Measurements from ENCODE around the gene RDX. TPM values are rescaled to one million over a fixed set of nuclear protein-coding genes. Genes with fewer than 3 reads are reported as not detected.

RDX gene
- total and polyA plus RNA-seq, 9 of the 15 experiments (the other 6 are each of a cell fraction or from before 2014, with no cell fraction given): 35.6 to 62.1 (median 54.3) TPM

DNA sequence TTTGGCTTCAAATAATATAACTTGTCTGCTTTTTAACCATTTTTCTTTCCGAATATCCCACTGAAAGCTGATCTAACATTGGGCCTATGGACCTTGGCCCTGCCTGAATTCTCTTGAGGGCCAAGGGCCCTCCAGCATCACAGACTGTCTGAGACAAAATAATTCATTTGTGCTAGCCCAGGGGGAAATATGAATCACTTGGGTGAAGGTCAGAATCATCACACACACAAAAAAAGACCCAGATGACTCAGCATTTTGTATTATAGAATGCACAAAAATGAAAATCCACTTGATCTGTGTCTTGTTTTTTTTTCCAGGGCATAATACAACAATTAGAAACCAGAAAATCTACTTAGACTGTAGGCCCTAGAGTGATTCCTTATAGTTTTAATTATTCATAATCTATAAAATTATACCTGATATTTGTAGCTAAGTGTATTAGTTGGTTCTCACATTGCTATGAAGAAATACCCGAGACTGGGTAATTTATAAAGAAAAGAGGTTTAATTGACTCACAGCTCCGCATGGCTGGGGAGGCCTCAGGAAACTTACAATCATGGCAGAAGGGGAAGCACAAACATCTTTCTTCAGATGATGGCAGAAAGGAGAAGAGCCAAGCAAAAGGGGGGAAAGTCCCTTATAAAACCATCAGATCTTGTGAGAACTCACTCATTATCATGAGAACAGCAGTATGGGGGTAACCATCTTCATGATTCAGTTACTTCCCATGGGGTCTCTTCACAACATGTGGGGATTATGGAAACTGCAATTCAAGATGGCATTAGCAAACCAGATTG is 15.6 kb upstream of the RDX start:
- intact Hi-C loops (cut with micrococcal nuclease): no loop called here
- in situ Hi-C loops (cut with MboI): no loop called here
- H4K20me1 ChIP-seq (replicated peaks; ENCODE audit: control insufficient read depth, insufficient read depth, low read length): no peaks in the 10 kb centered on the region
- peaks cover 0 to 8% of the 10 kb centered on the region in 2 experiments; a peak in 2 of 5 replicates for H3K4me1 ChIP-seq (replicated peaks in 1 of 2; ENCODE audit: control insufficient read depth in 2 of 2, insufficient read depth in 2 of 2, low read length in 2 of 2)
- BruUV-seq (replicated peaks): no TSS peak
- WGBS (ENCODE audit: insufficient coverage, low coverage, missing lambda C conversion rate): 81% methylated on average over 3 of the region's 3 CpGs
- no peaks in the 10 kb centered on the region for H3K79me2 ChIP-seq (ENCODE audit: control insufficient read depth, insufficient read depth, low read length)
- no peaks in the 10 kb centered on the region for H3K9me1 ChIP-seq (ENCODE audit: control insufficient read depth, insufficient read depth, low read length)
- H3K36me3 ChIP-seq (ENCODE audit: control insufficient read depth, insufficient read depth, low read length): no peaks in the 10 kb centered on the region
- ATAC-seq (peak; percentile 47; the same call in 2 of the 3 replicates), DNase-seq (ENCODE audit: extremely low read depth in 1 of 4, low spot score in 3 of 4) (peak in 3 of 4 experiments; percentile 19 to 41 (median 29)), FAIRE-seq (peak; percentile 42)
- POLR2A ChIA-PET: no interaction called here
- H3K9me3 ChIP-seq (replicated peaks; ENCODE audit: control insufficient read depth, insufficient read depth, low read depth, low read length): no peaks in the 10 kb centered on the region
- no peak overlapping the region for H3K4me3 ChIP-seq
- CTCF ChIA-PET (ENCODE audit: low intra/inter-chr PET ratio): no interaction called here
- no peak overlapping the region for H3K9ac ChIP-seq (ENCODE audit: insufficient read depth in 1 of 2, low read depth in 2 of 2, low read length in 2 of 2)
- H3K27me3 ChIP-seq (ENCODE audit: control insufficient read depth in 2 of 2, insufficient read depth in 2 of 2, low read length in 2 of 2): no peaks in the 10 kb centered on the region
- no peak overlapping the region for H3K27ac ChIP-seq (ENCODE audit: extremely low read depth, low read depth, low read length)
- H3K4me2 ChIP-seq (ENCODE audit: insufficient read depth, low read length): no peak overlapping the region
- no peak overlapping the region for H2AFZ ChIP-seq (ENCODE audit: low read depth, low read length)
- TF ChIP-seq, protein P1, sequence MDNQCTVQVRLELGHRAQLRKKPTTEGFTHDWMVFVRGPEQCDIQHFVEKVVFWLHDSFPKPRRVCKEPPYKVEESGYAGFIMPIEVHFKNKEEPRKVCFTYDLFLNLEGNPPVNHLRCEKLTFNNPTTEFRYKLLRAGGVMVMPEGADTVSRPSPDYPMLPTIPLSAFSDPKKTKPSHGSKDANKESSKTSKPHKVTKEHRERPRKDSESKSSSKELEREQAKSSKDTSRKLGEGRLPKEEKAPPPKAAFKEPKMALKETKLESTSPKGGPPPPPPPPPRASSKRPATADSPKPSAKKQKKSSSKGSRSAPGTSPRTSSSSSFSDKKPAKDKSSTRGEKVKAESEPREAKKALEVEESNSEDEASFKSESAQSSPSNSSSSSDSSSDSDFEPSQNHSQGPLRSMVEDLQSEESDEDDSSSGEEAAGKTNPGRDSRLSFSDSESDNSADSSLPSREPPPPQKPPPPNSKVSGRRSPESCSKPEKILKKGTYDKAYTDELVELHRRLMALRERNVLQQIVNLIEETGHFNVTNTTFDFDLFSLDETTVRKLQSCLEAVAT (IDR thresholded peaks at IDR 0.05): no peak
- TF ChIP-seq NR3C1 (CRISPR knock-in tag; IDR thresholded peaks at IDR 0.05) (no peak), EP300 (IDR thresholded peaks at IDR 0.05; ENCODE audit: low read length) (peak; percentile 34; the same call in 1 of the 2 replicates), IRF2 (CRISPR knock-in tag; IDR thresholded peaks at IDR 0.05) (no peak), ATF3 (IDR thresholded peaks at IDR 0.05) (peak; percentile 36), ATF3 (CRISPR knock-in tag; conservative IDR thresholded peaks at IDR 0.05) (no peak), MEIS2 (IDR thresholded peaks at IDR 0.05; ENCODE audit: partially characterized antibody) (peak; percentile 18), HNRNPH1 (optimal IDR thresholded peaks at IDR 0.05; ENCODE audit: low read depth, low read length) (no peak), CREB1 (IDR thresholded peaks at IDR 0.05) (no peak), CREB1 (CRISPR knock-in tag; IDR thresholded peaks at IDR 0.05) (no peak), MAFK (IDR thresholded peaks at IDR 0.05; ENCODE audit: low read length) (peak; percentile 93), MAFF (IDR thresholded peaks at IDR 0.05; ENCODE audit: low read length) (peak; percentile 95), C11orf30 (IDR thresholded peaks at IDR 0.05; ENCODE audit: low read depth) (peak; percentile 91), FOSL1 (tag; conservative IDR thresholded peaks at IDR 0.05) (peak; percentile 68)
- TF ChIP-seq, protein P2, sequence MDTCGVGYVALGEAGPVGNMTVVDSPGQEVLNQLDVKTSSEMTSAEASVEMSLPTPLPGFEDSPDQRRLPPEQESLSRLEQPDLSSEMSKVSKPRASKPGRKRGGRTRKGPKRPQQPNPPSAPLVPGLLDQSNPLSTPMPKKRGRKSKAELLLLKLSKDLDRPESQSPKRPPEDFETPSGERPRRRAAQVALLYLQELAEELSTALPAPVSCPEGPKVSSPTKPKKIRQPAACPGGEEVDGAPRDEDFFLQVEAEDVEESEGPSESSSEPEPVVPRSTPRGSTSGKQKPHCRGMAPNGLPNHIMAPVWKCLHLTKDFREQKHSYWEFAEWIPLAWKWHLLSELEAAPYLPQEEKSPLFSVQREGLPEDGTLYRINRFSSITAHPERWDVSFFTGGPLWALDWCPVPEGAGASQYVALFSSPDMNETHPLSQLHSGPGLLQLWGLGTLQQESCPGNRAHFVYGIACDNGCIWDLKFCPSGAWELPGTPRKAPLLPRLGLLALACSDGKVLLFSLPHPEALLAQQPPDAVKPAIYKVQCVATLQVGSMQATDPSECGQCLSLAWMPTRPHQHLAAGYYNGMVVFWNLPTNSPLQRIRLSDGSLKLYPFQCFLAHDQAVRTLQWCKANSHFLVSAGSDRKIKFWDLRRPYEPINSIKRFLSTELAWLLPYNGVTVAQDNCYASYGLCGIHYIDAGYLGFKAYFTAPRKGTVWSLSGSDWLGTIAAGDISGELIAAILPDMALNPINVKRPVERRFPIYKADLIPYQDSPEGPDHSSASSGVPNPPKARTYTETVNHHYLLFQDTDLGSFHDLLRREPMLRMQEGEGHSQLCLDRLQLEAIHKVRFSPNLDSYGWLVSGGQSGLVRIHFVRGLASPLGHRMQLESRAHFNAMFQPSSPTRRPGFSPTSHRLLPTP (IDR thresholded peaks at IDR 0.05; ENCODE audit: borderline replicate concordance, extremely low read depth, insufficient read length): no peak
- TF ChIP-seq, protein P3, sequence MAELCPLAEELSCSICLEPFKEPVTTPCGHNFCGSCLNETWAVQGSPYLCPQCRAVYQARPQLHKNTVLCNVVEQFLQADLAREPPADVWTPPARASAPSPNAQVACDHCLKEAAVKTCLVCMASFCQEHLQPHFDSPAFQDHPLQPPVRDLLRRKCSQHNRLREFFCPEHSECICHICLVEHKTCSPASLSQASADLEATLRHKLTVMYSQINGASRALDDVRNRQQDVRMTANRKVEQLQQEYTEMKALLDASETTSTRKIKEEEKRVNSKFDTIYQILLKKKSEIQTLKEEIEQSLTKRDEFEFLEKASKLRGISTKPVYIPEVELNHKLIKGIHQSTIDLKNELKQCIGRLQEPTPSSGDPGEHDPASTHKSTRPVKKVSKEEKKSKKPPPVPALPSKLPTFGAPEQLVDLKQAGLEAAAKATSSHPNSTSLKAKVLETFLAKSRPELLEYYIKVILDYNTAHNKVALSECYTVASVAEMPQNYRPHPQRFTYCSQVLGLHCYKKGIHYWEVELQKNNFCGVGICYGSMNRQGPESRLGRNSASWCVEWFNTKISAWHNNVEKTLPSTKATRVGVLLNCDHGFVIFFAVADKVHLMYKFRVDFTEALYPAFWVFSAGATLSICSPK (IDR thresholded peaks at IDR 0.05; ENCODE audit: borderline replicate concordance): no peak

All from K562 (cell line).